ENCODE results near the gene NUDT4. TPM values are rescaled to one million over a fixed set of nuclear protein-coding genes. Genes with fewer than 3 reads are reported as not detected.
"Not testable (repeated sequence)": the region's sequence is repeated elsewhere in the genome, so short reads cannot be mapped to it uniquely, and the experiment has no call there.

NUDT4 gene
- total RNA-seq, 5 donors from 2014 or later (not counting 1 experiment from before 2014, with no cell fraction given), result 40.7 to 85.2 (median 46.0) TPM

DNA sequence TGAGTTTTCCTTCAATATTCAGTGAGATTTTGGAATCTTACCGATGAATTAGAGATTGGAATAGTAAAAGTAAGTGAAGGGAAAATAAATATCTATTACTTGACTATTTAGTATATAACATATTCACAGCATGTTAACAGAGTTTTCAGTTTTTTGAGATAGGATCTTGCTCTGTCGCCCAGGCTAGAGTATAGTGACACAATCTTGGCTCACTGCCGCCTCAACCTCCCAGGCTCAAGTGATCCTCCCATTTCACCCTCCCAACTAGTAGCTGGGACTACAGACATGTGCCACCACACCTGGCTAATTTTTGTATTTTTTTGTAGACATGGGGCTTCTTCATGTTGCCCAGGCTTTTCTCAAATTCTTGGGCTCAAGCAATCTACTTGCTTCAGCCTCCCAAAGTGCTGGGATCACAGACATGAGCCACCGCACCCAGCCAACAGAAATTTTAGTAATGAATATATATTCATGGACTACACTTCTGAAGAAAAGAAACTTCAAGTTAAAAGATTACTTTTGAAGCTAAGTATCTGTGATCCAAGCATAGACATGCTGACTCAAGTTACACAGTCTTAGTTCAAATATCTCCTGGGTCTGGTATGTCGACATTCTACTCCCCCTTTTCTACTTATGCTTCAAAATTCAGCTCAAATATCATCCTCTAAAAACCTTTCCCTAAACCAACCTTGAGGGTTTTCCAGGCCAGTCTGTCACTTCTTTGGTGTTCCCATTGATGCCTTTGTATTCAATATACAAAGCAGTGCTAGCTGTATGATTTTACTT is 50.2 kb downstream of the NUDT4 start:
- H3K27me3 ChIP-seq (replicated peaks in 1 of 2; ENCODE audit: control insufficient read depth in 2 of 2, extremely low read depth in 1 of 2, insufficient read depth in 2 of 2, low read length in 1 of 2), result no peaks in the 10 kb centered on the region
- H3K4me3 ChIP-seq (ENCODE audit: control insufficient read depth in 1 of 2, extremely low read depth in 1 of 2, low read length in 1 of 2), result no peak overlapping the region
- DNase-seq (no peak), ATAC-seq (replicated peaks in 1 of 4) (no peak)
- Mint-ChIP-seq H3K36me3 (peaks cover 7% of the 10 kb centered on the region), H3K4me1 (peaks cover 87 to 90% (median 89%) of the 10 kb centered on the region in 3 donors), H3K4me3 (peak overlapping the region in 2 of 3 donors; percentile 7 to 53), H3K27ac (peak overlapping the region; percentile 81 to 85), H3K9me3 (no peaks in the 10 kb centered on the region), H3K27me3 (no peaks in the 10 kb centered on the region)
- peaks cover 30 to 47% of the 10 kb centered on the region in 2 experiments for H3K4me1 ChIP-seq (ENCODE audit: control insufficient read depth in 1 of 2, extremely low read depth in 1 of 2, insufficient read depth in 2 of 2, low read length in 2 of 2)
- H3K9me3 ChIP-seq, result no peaks in the 10 kb centered on the region
- ChIA-PET CTCF (interaction anchor here (0.6 to 1.3 kb wide), 3 partner anchors 8 to 386 kb away, joined by 6 to 9 read pairs (median 9); no protein-coding TSS in a partner anchor), POLR2A (interaction anchor here (0.6 to 1.0 kb wide), 5 partner anchors 12 to 658 kb away, joined by 3 to 4 read pairs (median 4); no protein-coding TSS in a partner anchor)
- 60% methylated on average over 1 of the region's 5 CpGs for WGBS (ENCODE audit: insufficient coverage)
- no peak overlapping the region for H3K27ac ChIP-seq (ENCODE audit: low read length)
- H3K36me3 ChIP-seq (ENCODE audit: control insufficient read depth in 2 of 2, extremely low read depth in 1 of 2, insufficient read depth in 1 of 2, low read length in 1 of 2), result no peaks in the 10 kb centered on the region

DNA sequence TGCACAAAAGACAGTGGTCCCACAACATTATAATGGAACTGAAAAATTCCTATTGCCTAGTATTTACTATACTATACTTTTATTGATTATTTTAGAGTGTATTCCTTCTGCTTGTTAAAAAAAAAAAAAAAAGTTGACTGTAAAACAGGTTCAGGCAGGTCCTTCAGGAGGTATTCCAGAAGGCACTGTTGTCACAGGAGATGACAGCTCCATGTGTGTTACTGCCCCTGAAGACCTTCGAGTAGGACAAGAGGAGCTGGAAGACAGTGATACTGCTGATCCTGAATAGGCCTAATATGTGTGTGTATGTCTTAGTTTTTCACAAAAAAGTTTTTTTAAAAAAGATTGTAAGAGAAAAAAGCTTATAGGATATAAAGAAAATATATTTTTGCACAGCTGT is 51.7 kb downstream of the NUDT4 start:
- H3K9me3 ChIP-seq, result no peaks in the 10 kb centered on the region
- no peaks in the 10 kb centered on the region for H3K36me3 ChIP-seq (ENCODE audit: control insufficient read depth in 2 of 2, extremely low read depth in 1 of 2, insufficient read depth in 1 of 2, low read length in 1 of 2)
- Mint-ChIP-seq H3K27ac (no peak overlapping the region), H3K27me3 (no peaks in the 10 kb centered on the region), H3K4me3 (peak overlapping the region in 1 of 3 donors; percentile 21), H3K9me3 (no peaks in the 10 kb centered on the region), H3K36me3 (peaks cover 7% of the 10 kb centered on the region), H3K4me1 (peaks cover 87 to 91% (median 90%) of the 10 kb centered on the region in 3 donors)
- ChIA-PET POLR2A (interaction anchor here (0.6 to 0.7 kb wide), 5 partner anchors 9 to 578 kb away, joined by 3 read pairs; no protein-coding TSS in a partner anchor), CTCF (interaction anchor here (0.5 to 1.4 kb wide), 6 partner anchors 9 to 1102 kb away, joined by 3 to 11 read pairs (median 4); no protein-coding TSS in a partner anchor)
- no peaks in the 10 kb centered on the region for H3K27me3 ChIP-seq (replicated peaks in 1 of 2; ENCODE audit: control insufficient read depth in 2 of 2, extremely low read depth in 1 of 2, insufficient read depth in 2 of 2, low read length in 1 of 2)
- H3K27ac ChIP-seq (ENCODE audit: low read length), result no peak overlapping the region
- WGBS (ENCODE audit: insufficient coverage), result no CpG with 5 or more reads among the region's 1 CpG
- ATAC-seq (replicated peaks in 1 of 4) (no peak), DNase-seq (no peak)
- H3K4me1 ChIP-seq (ENCODE audit: control insufficient read depth in 1 of 2, extremely low read depth in 1 of 2, insufficient read depth in 2 of 2, low read length in 2 of 2), result peaks cover 34 to 35% of the 10 kb centered on the region in 2 experiments
- no peak overlapping the region for H3K4me3 ChIP-seq (ENCODE audit: control insufficient read depth in 1 of 2, extremely low read depth in 1 of 2, low read length in 1 of 2)

DNA sequence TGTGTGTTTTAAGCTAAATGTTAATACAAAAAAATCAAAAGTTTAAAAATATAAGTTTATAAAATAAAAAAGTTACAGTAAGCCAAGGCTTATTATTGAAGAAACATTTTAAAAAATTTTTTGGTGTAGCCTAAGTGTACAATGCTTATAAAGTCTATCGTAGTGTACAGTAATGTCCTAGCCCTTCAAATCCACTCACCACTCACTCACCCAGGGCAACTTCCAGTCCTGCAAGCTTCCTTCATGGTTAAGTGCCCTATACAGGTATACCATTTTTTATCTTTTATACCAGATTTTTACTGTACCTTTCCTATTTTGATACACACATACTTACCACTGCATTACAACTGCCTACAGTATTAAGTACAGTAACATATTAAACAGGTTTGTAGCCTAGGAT is 52.1 kb downstream of the NUDT4 start:
- peaks cover 31 to 36% of the 10 kb centered on the region in 2 experiments for H3K4me1 ChIP-seq (ENCODE audit: control insufficient read depth in 1 of 2, extremely low read depth in 1 of 2, insufficient read depth in 2 of 2, low read length in 2 of 2)
- peaks cover 7% of the 10 kb centered on the region for H3K36me3 Mint-ChIP-seq
- no peak overlapping the region for H3K27ac ChIP-seq (ENCODE audit: low read length)
- peak overlapping the region; percentile 55 to 65 for H3K27ac Mint-ChIP-seq
- no peak for DNase-seq
- no peaks in the 10 kb centered on the region for H3K9me3 ChIP-seq
- ChIA-PET POLR2A (interaction anchor here (0.6 to 0.7 kb wide), 5 partner anchors 9 to 579 kb away, joined by 3 read pairs; no protein-coding TSS in a partner anchor), CTCF (interaction anchor here (0.5 to 1.4 kb wide), 6 partner anchors 9 to 1101 kb away, joined by 3 to 11 read pairs (median 4); no protein-coding TSS in a partner anchor)
- H3K4me3 Mint-ChIP-seq, result peak overlapping the region in 1 of 3 donors; percentile 43
- peaks cover 85 to 89% (median 88%) of the 10 kb centered on the region in 3 donors for H3K4me1 Mint-ChIP-seq
- no peak overlapping the region for H3K4me3 ChIP-seq (ENCODE audit: control insufficient read depth in 1 of 2, extremely low read depth in 1 of 2, low read length in 1 of 2)
- no peaks in the 10 kb centered on the region for H3K9me3 Mint-ChIP-seq
- H3K27me3 ChIP-seq (replicated peaks in 1 of 2; ENCODE audit: control insufficient read depth in 2 of 2, extremely low read depth in 1 of 2, insufficient read depth in 2 of 2, low read length in 1 of 2), result no peaks in the 10 kb centered on the region
- no peak for ATAC-seq (replicated peaks in 1 of 4)
- WGBS (ENCODE audit: insufficient coverage), result no CpG with 5 or more reads among the region's 1 CpG
- no peaks in the 10 kb centered on the region for H3K27me3 Mint-ChIP-seq
- H3K36me3 ChIP-seq (ENCODE audit: control insufficient read depth in 2 of 2, extremely low read depth in 1 of 2, insufficient read depth in 1 of 2, low read length in 1 of 2), result no peaks in the 10 kb centered on the region

DNA sequence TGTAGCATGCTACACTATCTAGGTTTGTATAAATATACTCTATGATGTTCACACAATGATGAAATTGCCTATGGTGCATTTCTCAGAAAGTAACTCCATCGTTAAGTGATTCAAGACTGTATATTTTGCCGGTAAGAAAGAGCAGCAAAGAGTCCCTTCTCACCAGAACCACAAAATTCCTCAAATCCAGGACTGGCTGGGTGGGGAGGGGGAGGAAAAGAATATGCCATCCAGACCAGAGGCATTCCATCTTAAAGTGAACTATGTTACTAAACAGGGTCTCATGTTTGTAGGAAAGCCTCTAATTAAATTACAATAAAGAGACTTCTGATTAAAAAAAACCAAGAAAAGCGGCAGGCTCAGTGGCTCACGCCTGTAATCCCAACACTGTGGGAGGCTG is 52.6 kb downstream of the NUDT4 start:
- Mint-ChIP-seq H3K4me1 (peaks cover 85 to 89% (median 88%) of the 10 kb centered on the region in 3 donors), H3K27ac (no peak overlapping the region), H3K36me3 (peaks cover 7% of the 10 kb centered on the region), H3K9me3 (no peaks in the 10 kb centered on the region), H3K27me3 (no peaks in the 10 kb centered on the region), H3K4me3 (peak overlapping the region in 1 of 3 donors; percentile 43)
- WGBS (ENCODE audit: insufficient coverage), result no CpG with 5 or more reads among the region's 4 CpGs
- no peaks in the 10 kb centered on the region for H3K36me3 ChIP-seq (ENCODE audit: control insufficient read depth in 2 of 2, extremely low read depth in 1 of 2, insufficient read depth in 1 of 2, low read length in 1 of 2)
- H3K9me3 ChIP-seq, result no peaks in the 10 kb centered on the region
- CTCF ChIA-PET, result interaction anchor here (0.6 to 1.4 kb wide), 4 partner anchors 9 to 542 kb away, joined by 3 to 11 read pairs (median 6); no protein-coding TSS in a partner anchor
- no peak overlapping the region for H3K27ac ChIP-seq (ENCODE audit: low read length)
- DNase-seq, result no peak
- H3K4me1 ChIP-seq (ENCODE audit: control insufficient read depth in 1 of 2, extremely low read depth in 1 of 2, insufficient read depth in 2 of 2, low read length in 2 of 2), result peaks cover 27 to 39% of the 10 kb centered on the region in 2 experiments
- ATAC-seq (replicated peaks in 1 of 4), result no peak
- no peaks in the 10 kb centered on the region for H3K27me3 ChIP-seq (replicated peaks in 1 of 2; ENCODE audit: control insufficient read depth in 2 of 2, extremely low read depth in 1 of 2, insufficient read depth in 2 of 2, low read length in 1 of 2)
- no peak overlapping the region for H3K4me3 ChIP-seq (ENCODE audit: control insufficient read depth in 1 of 2, extremely low read depth in 1 of 2, low read length in 1 of 2)
- POLR2A ChIA-PET, result interaction anchor here (0.6 kb wide), 2 partner anchors 8 to 182 kb away, joined by 3 read pairs; no protein-coding TSS in a partner anchor

DNA sequence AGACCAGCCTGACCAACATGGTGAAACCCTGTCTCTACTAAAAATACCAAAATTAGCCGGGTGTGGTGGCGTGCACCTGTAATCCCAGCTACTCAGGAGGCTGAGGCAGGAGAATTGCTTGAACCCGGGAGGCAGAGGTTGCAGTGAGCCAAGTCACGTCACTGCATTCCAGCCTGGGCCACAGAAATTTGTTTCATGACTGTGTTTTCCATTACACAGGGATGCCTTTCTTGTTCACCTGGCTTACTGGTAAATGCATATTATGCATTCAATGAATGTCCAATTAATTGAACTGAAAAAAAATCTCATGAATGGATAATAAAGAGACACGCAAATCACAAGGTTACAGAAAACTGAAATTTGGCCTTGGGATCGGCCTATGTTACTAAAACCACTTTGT is 54.3 kb downstream of the NUDT4 start:
- not testable (repeated sequence) for H3K27me3 ChIP-seq (replicated peaks in 1 of 2; ENCODE audit: control insufficient read depth in 2 of 2, extremely low read depth in 1 of 2, insufficient read depth in 2 of 2, low read length in 1 of 2); H3K27ac ChIP-seq (ENCODE audit: low read length); H3K27ac Mint-ChIP-seq; H3K9me3 ChIP-seq; H3K4me3 ChIP-seq (ENCODE audit: control insufficient read depth in 1 of 2, extremely low read depth in 1 of 2, low read length in 1 of 2); ATAC-seq (replicated peaks in 1 of 4); DNase-seq; H3K9me3 Mint-ChIP-seq; H3K36me3 ChIP-seq (ENCODE audit: control insufficient read depth in 2 of 2, extremely low read depth in 1 of 2, insufficient read depth in 1 of 2, low read length in 1 of 2); H3K27me3 Mint-ChIP-seq; H3K36me3 Mint-ChIP-seq
- H3K4me1 ChIP-seq (ENCODE audit: control insufficient read depth in 1 of 2, extremely low read depth in 1 of 2, insufficient read depth in 2 of 2, low read length in 2 of 2), result peaks cover 26 to 38% of the 10 kb centered on the region in 2 experiments
- POLR2A ChIA-PET, result interaction anchor here in 1 of 2 donors (0.6 to 1.4 kb wide), 3 partner anchors 12 to 1417 kb away, joined by 3 to 6 read pairs (median 4); no protein-coding TSS in a partner anchor
- 100% methylated on average over 4 of the region's 6 CpGs for WGBS (ENCODE audit: insufficient coverage)
- CTCF ChIA-PET, result interaction anchor here (0.5 to 1.6 kb wide), 5 partner anchors 10 to 646 kb away, joined by 4 to 7 read pairs (median 5); no protein-coding TSS in a partner anchor
- Mint-ChIP-seq H3K4me1 (peaks cover 83 to 88% (median 88%) of the 10 kb centered on the region in 3 donors), H3K4me3 (peak overlapping the region in 1 of 3 donors; percentile 18)

DNA sequence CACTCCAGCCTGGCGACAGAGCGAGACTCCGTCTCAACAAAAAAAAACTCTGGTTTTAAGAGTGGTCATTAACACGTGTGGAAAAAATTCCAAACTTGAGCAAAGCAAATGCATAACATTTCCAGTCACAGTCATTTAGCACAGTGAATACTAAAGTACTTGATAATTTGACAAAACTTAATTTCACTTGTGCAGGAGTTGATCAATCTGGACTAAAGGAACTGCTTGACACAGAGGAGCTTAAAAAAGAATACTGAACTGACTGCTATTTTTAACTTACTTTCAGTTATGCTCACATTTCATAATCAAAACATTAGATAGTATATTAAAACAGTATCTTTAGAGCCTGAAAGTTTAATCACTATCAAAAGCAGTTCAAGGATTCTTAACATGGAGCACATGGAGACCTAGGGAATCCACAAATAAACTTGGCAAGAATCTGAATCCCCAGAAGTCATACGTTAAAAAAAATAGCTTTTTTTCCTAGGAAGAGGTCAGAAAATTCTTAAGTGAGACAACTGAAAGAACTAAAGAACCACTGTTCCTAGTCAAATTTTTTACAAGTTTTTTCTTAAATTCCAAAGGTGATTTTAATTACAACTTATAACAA is 56.6 kb downstream of the NUDT4 start:
- Mint-ChIP-seq H3K27ac (no peak overlapping the region), H3K27me3 (no peaks in the 10 kb centered on the region), H3K9me3 (no peaks in the 10 kb centered on the region), H3K36me3 (peaks cover 4% of the 10 kb centered on the region), H3K4me1 (peaks cover 85 to 91% (median 88%) of the 10 kb centered on the region in 3 donors), H3K4me3 (peak overlapping the region in 1 of 3 donors; percentile 29)
- Histone ChIP-seq H3K36me3 (ENCODE audit: control insufficient read depth in 2 of 2, extremely low read depth in 1 of 2, insufficient read depth in 1 of 2, low read length in 1 of 2) (no peaks in the 10 kb centered on the region), H3K4me1 (ENCODE audit: control insufficient read depth in 1 of 2, extremely low read depth in 1 of 2, insufficient read depth in 2 of 2, low read length in 2 of 2) (peaks cover 34 to 46% of the 10 kb centered on the region in 2 experiments), H3K27me3 (replicated peaks in 1 of 2; ENCODE audit: control insufficient read depth in 2 of 2, extremely low read depth in 1 of 2, insufficient read depth in 2 of 2, low read length in 1 of 2) (no peaks in the 10 kb centered on the region), H3K27ac (ENCODE audit: low read length) (no peak overlapping the region), H3K9me3 (no peaks in the 10 kb centered on the region), H3K4me3 (ENCODE audit: control insufficient read depth in 1 of 2, extremely low read depth in 1 of 2, low read length in 1 of 2) (no peak overlapping the region)
- ChIA-PET POLR2A (interaction anchor here in 1 of 2 donors (0.9 kb wide), 1 partner anchor 656 kb away, joined by 4 read pairs; no protein-coding TSS in a partner anchor), CTCF (interaction anchor here (0.7 to 6.6 kb wide), 5 partner anchors 7 to 336 kb away, joined by 3 to 53 read pairs (median 3); partner anchors contain the start of gene MRPL42 (in 1 of the 2))
- WGBS (ENCODE audit: insufficient coverage), result 80% methylated on average over 1 of the region's 5 CpGs
- DNase-seq (no peak), ATAC-seq (replicated peaks in 1 of 4) (no peak)
